DMS53 (cell line): ENCODE results near the gene BCL2L12.
"Not testable (repeated sequence)": the region's sequence is repeated elsewhere in the genome, so short reads cannot be mapped to it uniquely, and the experiment has no call there.

Experiments used
- DNase-seq: peaks from one replicate; lab custom pipeline; 2025; lab: John Stamatoyannopoulos, UW

Gene BCL2L12

DNA sequence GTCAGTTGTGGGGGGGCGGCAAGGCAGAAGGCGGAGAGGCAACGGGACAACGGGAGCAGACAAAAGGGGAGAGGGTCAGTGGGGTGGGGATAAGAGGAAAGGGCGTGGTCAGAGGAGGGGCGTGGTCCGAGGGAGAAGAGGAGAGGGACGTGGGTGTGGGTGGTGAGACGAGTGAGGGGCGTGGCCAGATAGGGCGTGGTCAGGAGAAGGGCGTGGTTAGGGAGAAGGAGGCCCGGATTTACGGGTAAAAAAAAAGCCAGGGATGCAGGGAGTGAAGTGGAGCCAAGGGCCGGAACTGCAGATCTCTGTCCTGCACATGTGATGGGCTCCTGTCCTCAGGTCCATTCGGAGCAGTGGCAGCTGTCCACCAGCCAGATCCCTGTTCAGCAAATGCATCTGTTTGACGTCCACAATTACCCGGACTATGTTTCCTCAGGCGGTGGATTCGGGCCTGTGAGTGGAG lies 46.7 kb downstream of the BCL2L12 start:
- DNase-seq: peak; percentile 22

- peak; percentile 26 for DNase-seq
Measured at GRCh38 chr19:49713236-49713845, 47.6 kb downstream of the BCL2L12 start.

DNA sequence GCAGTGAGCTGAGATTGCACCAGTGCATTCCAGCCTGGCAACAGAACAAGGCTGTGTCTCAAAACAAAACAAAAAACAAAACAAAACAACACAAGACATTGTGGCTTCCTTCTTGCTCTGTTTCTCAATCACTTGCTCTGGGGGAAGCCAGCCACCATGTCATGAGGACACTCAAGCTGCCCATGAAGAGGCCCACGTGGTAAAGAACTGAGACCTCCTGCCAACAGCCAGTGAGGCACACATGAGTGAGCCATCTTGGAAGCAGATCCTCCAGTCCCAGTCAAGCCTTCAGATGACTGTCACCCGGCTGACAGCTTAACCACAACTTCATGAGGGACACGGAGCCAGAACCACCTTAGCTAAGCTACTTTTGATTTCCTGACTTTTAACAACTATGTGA lies 50.4 kb downstream of the BCL2L12 start:
- DNase-seq: peak; percentile 11

DNA sequence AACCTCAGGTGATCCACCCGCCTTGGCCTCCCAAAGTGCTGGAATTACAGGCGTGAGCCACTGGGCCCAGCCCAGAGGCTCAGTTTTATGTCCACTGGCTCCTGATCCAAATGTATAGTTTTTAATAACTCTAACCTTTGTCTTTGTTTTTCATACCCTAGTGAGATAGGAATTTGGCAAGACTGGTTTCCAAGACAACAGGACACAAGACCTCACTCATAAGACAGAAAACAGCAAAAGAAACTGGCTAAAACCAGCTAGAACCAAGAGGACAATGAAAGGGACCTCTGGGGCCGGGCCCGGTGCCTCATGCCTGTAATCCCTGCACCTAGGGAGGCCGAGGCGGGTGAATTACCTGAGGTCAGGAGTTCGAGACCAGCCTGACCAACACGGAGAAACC lies 52.8 kb downstream of the BCL2L12 start:
- DNase-seq: no peak

DNA sequence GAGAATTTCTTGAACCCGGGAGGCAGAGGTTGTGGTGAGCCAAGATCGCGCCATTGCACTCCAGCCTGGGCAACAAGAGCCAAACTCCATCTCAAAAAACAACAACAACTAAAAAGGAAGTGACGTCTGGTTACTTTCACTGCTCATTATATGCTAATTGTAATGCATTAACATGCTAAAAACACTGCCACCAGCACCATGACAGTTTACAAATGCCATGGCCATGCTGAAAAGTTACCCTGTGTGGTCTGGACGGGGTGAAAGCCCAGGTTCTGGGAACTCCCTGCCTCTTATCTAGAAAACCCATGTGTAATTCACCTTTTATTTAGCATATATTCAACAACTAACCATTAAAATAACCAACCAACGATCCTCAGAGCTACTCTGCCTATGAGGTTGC lies 53.3 kb downstream of the BCL2L12 start:
- DNase-seq: no peak

GRCh38 chr19:49719420-49719819 lies 53.7 kb downstream of the BCL2L12 start:
- DNase-seq: not testable (repeated sequence)
